GM19438 (cell line): Measurements from ENCODE around the gene EFS.

ENCODE experiments used
- ATAC-seq: cut with Tn5 transposase; IDR thresholded peaks from one replicate; pipeline ENCODE4 v1.9.1; 2021; ENCODE audit warnings: low read depth; ENCODE audit not compliant: unreplicated experiment

EFS gene

DNA sequence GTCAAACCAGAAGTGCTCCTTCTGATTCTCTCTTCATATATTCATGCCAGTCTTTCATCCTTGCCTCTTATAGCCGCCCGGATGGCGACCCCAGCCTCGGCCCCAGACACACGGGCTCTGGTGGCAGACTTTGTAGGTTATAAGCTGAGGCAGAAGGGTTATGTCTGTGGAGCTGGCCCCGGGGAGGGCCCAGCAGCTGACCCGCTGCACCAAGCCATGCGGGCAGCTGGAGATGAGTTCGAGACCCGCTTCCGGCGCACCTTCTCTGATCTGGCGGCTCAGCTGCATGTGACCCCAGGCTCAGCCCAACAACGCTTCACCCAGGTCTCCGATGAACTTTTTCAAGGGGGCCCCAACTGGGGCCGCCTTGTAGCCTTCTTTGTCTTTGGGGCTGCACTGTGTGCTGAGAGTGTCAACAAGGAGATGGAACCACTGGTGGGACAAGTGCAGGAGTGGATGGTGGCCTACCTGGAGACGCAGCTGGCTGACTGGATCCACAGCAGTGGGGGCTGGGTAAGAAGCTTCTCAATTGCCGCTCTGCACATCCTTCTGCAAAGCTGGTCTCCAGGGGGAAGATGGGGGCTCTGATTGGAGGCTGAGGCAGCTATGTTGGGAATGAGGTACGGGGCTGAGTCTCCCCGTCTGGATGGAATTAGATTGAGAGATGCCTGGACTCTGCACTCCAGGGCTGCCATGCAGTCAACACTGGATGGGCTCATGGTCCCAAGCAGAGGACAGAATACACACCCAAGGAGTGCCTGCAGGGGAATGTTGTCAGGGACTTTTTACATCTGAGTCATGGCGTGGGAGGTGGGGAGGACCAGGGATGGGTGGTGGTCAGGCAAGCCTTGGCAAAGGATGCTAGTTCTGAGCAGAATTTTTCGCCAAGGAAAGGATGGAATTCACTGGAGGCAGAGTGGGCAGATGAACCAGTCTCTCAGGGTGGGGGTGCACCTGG lies 57.0 kb downstream of the EFS start:
- ATAC-seq: no peak

DNA sequence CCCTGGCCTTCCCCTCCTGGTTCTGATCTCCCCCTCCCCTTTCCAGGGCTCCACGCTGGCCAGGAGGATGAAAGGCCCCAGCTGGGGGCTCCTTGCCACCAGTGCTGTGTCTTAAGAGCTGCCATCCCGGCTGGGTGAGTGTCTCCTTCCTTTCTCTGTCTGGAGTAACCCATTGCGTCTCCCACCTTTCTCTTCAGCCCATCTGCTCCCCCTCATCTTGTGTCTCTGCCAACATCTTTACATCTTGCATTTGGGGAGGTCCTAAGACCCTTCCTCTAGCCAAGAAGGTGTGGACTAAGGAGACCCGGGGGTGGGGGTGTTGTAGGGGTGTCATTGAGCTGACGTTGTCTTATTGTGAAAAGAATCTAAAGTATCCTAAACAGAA lies 57.8 kb downstream of the EFS start:
- ATAC-seq: no peak

DNA sequence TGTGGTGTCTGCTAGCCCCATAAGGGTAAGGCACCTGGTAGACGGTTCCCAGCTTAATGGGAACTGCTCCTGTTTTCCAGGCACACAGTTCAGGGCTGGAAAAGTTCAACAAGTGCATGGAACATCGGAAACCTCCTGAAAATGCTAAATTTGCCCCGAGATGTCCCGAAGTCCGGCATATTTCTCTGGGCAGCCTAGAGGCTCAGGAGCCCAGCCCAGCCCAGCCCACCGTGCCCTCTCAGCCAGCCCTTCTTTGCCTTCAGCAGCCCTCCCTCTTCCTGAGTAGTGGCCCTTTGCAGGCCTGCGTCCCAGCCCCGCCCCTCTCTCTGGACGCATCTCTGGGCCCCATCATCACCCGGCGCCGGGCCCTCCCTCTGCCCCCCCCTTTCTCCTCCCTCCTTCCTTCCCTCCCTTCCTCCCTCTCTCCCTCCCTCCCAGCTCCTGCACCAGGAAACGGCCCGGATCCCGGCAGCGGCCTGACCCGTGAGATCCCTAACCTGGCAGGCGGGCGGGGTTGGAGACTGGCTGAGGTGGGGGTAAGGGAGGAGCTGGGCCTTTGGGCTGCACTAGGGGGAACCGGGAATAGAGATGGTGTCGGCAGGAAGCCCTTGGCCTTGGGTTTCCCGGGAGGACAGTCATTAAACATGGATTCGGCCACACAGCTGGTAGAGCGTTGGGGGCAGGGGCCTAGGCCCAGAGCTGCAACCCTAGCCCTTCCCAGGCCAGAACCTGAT lies 58.4 kb downstream of the EFS start, which contains the start of gene BCL2L2:
Gene BCL2L2 (plus strand): TSS at position 422 of the 734 bp plus-strand sequence. CDS start 935 bp downstream, outside the sequence.
- peak; percentile 21 for ATAC-seq
